Measurements from ENCODE around the gene FANCC. TPM values are rescaled to one million over a fixed set of nuclear protein-coding genes. Genes with fewer than 3 reads are reported as not detected.
A peak's percentile ranks its signal among the peaks of the same experiment; 100 is the strongest.

FANCC gene
- total and polyA plus RNA-seq, 2 donors (not counting 1 experiment from before 2014, with no cell fraction given), result 8.9 to 9.0 TPM

DNA sequence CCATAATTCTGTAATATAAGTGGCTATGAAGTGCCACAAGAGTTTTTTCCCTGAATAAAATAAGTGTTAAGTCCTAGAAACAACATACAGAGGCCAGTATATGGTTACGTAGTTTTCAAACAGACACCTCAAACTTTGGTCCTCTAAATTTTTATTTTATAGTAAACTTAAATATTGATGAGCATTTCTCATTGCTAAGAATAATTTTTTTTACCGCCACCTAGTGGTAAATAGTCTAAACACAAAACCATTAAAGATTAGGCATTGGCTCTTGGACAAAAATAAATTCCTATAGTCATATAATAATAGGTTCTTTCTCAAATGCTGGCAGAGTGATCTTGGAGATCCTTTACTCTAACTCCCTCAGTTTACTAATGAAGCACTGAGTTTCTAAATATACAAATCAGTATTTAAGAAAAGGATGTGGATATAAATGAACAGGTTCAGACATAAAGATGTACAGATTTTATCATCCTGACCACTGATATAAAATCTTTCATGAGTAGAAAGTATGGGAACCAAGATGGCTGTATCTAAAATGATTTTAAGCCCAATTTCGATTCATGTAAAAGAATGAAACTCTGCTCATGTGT, 136.2 kb downstream of the FANCC start:
- Histone ChIP-seq H3K36me3 (ENCODE audit: control insufficient read depth, insufficient read depth, low read length) (no peaks in the 10 kb centered on the region), H3K4me1 (ENCODE audit: control insufficient read depth, extremely low read depth, insufficient read depth, low read length) (no peaks in the 10 kb centered on the region), H3K4me2 (ENCODE audit: extremely low read depth, insufficient read depth, low read length) (no peak overlapping the region), H4K20me1 (ENCODE audit: control insufficient read depth, extremely low read depth, insufficient read depth, low read length) (no peaks in the 10 kb centered on the region), H3K27me3 (ENCODE audit: control insufficient read depth, insufficient read depth, low read length) (no peaks in the 10 kb centered on the region), H3K27ac (ENCODE audit: insufficient read depth, low read length) (no peak overlapping the region), H3K4me3 (replicated peaks in 1 of 4; ENCODE audit: control extremely low read depth in 1 of 4, insufficient read depth in 1 of 4, low read depth in 3 of 4, low read length in 4 of 4) (no peak overlapping the region), H3K9ac (ENCODE audit: insufficient read depth, low read length) (no peak overlapping the region), H3K9me3 (ENCODE audit: control insufficient read depth, insufficient read depth, low read depth, low read length) (no peaks in the 10 kb centered on the region), H2AFZ (ENCODE audit: low read length) (no peak overlapping the region), H3K79me2 (ENCODE audit: control insufficient read depth, insufficient read depth, low read length) (no peaks in the 10 kb centered on the region)
- peak in 1 of 2 donors; percentile 38 for DNase-seq (ENCODE audit: low read depth in 2 of 2)
- TF ChIP-seq, protein P1, sequence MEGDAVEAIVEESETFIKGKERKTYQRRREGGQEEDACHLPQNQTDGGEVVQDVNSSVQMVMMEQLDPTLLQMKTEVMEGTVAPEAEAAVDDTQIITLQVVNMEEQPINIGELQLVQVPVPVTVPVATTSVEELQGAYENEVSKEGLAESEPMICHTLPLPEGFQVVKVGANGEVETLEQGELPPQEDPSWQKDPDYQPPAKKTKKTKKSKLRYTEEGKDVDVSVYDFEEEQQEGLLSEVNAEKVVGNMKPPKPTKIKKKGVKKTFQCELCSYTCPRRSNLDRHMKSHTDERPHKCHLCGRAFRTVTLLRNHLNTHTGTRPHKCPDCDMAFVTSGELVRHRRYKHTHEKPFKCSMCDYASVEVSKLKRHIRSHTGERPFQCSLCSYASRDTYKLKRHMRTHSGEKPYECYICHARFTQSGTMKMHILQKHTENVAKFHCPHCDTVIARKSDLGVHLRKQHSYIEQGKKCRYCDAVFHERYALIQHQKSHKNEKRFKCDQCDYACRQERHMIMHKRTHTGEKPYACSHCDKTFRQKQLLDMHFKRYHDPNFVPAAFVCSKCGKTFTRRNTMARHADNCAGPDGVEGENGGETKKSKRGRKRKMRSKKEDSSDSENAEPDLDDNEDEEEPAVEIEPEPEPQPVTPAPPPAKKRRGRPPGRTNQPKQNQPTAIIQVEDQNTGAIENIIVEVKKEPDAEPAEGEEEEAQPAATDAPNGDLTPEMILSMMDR (conservative IDR thresholded peaks at IDR 0.05 in 1 of 2, IDR thresholded peaks at IDR 0.05 in 1 of 2; ENCODE audit: low read depth in 1 of 2, low read length in 2 of 2), result peak in 1 of 2 donors; percentile 44
- TF ChIP-seq EZH2 (IDR thresholded peaks at IDR 0.05; ENCODE audit: low read length, missing control alignments), result no peak

DNA sequence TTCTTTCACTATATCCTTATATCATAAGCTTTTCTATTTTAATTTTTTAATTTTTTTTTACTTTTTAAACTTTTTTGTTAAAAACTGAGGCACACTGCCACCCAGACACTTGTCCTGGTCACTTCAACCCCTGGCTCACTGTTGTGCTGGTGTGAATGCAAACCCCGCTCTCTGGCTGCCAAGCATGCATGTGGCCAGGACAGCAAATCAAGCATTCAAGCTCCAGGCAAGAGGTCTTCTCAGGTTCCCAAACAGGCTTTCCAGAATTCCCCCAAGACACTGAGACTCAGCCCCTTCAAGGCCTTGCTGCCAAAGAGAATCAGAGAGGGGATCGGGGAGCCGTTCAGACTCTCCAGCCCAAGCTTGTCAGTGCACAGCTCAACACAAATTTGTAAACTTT, 139.9 kb downstream of the FANCC start:
- Histone ChIP-seq H3K27me3 (ENCODE audit: control insufficient read depth, insufficient read depth, low read length) (no peaks in the 10 kb centered on the region), H3K36me3 (ENCODE audit: control insufficient read depth, insufficient read depth, low read length) (no peaks in the 10 kb centered on the region), H3K4me1 (ENCODE audit: control insufficient read depth, extremely low read depth, insufficient read depth, low read length) (no peaks in the 10 kb centered on the region), H3K4me3 (replicated peaks in 1 of 4; ENCODE audit: control extremely low read depth in 1 of 4, insufficient read depth in 1 of 4, low read depth in 3 of 4, low read length in 4 of 4) (no peak overlapping the region), H3K9me3 (ENCODE audit: control insufficient read depth, insufficient read depth, low read depth, low read length) (no peaks in the 10 kb centered on the region), H3K79me2 (ENCODE audit: control insufficient read depth, insufficient read depth, low read length) (no peaks in the 10 kb centered on the region), H4K20me1 (ENCODE audit: control insufficient read depth, extremely low read depth, insufficient read depth, low read length) (no peaks in the 10 kb centered on the region), H3K4me2 (ENCODE audit: extremely low read depth, insufficient read depth, low read length) (no peak overlapping the region), H3K9ac (ENCODE audit: insufficient read depth, low read length) (no peak overlapping the region), H2AFZ (ENCODE audit: low read length) (no peak overlapping the region), H3K27ac (ENCODE audit: insufficient read depth, low read length) (no peak overlapping the region)
- TF ChIP-seq EZH2 (IDR thresholded peaks at IDR 0.05; ENCODE audit: low read length, missing control alignments), result no peak
- TF ChIP-seq, protein P1 (conservative IDR thresholded peaks at IDR 0.05 in 1 of 2, IDR thresholded peaks at IDR 0.05 in 1 of 2; ENCODE audit: low read depth in 1 of 2, low read length in 2 of 2), result no peak
- DNase-seq (ENCODE audit: low read depth in 2 of 2), result no peak

DNA sequence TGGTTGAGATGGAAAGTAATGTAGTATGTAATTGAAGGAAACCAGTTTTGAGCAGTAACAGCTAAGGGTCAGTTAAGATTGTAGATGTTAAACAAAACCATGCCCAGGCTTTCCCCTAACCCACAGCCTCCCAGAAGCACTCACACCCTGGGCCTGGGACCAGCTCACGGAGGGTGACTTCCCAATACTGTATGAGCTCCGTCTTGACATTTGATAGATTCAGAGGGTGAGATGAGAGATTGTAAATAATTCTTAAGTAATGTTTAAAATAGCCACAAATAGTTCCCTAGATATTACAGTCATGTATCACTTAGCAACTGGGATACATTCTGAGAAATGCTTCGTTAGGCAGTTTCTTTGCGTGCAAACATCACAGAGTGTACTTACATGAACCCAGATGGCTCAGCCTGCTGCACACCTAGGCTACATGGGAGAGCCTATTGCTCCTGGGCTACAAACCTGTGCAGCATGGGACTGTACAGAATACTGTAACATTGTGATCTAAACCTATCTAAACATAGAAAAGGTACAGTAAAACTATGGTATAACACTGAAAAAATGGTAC, 140.7 kb downstream of the FANCC start:
- no peaks in the 10 kb centered on the region for H3K79me2 ChIP-seq (ENCODE audit: control insufficient read depth, insufficient read depth, low read length)
- TF ChIP-seq EZH2 (IDR thresholded peaks at IDR 0.05; ENCODE audit: low read length, missing control alignments), result no peak
- TF ChIP-seq, protein P1 (conservative IDR thresholded peaks at IDR 0.05 in 1 of 2, IDR thresholded peaks at IDR 0.05 in 1 of 2; ENCODE audit: low read depth in 1 of 2, low read length in 2 of 2), result no peak
- H2AFZ ChIP-seq (ENCODE audit: low read length), result no peak overlapping the region
- no peaks in the 10 kb centered on the region for H4K20me1 ChIP-seq (ENCODE audit: control insufficient read depth, extremely low read depth, insufficient read depth, low read length)
- no peak overlapping the region for H3K4me2 ChIP-seq (ENCODE audit: extremely low read depth, insufficient read depth, low read length)
- H3K4me3 ChIP-seq (replicated peaks in 1 of 4; ENCODE audit: control extremely low read depth in 1 of 4, insufficient read depth in 1 of 4, low read depth in 3 of 4, low read length in 4 of 4), result no peak overlapping the region
- H3K9ac ChIP-seq (ENCODE audit: insufficient read depth, low read length), result no peak overlapping the region
- no peaks in the 10 kb centered on the region for H3K27me3 ChIP-seq (ENCODE audit: control insufficient read depth, insufficient read depth, low read length)
- H3K4me1 ChIP-seq (ENCODE audit: control insufficient read depth, extremely low read depth, insufficient read depth, low read length), result no peaks in the 10 kb centered on the region
- H3K27ac ChIP-seq (ENCODE audit: insufficient read depth, low read length), result no peak overlapping the region
- no peaks in the 10 kb centered on the region for H3K9me3 ChIP-seq (ENCODE audit: control insufficient read depth, insufficient read depth, low read depth, low read length)
- no peak for DNase-seq (ENCODE audit: low read depth in 2 of 2)
- no peaks in the 10 kb centered on the region for H3K36me3 ChIP-seq (ENCODE audit: control insufficient read depth, insufficient read depth, low read length)
